Activated T-cell treated with anti-CD3 and anti-CD28 coated beads, Interleukin-2, amount 50 U/mL, for 24 hours (primary cell): Measurements from ENCODE around the gene TACC3.

ENCODE experiments used
- DNase-seq: peaks from one replicate; pipeline ENCODE4 v3.0.0-alpha.2; 2020
- H3K27ac Mint-ChIP-seq: 2 replicates; pipeline ENCODE4 v1.8.0; 2020; ENCODE audit warnings: mild to moderate bottlenecking, mixed read lengths
- H3K27me3 Mint-ChIP-seq: 2 replicates; pipeline ENCODE4 v1.8.0; 2020; ENCODE audit warnings: mixed read lengths
- H3K36me3 Mint-ChIP-seq: 2 replicates; pipeline ENCODE4 v1.8.0; 2020; ENCODE audit warnings: low read depth, mixed read lengths
- H3K4me1 Mint-ChIP-seq: 2 replicates; pipeline ENCODE4 v1.8.0; 2020; ENCODE audit warnings: low read depth, mixed read lengths
- H3K4me3 Mint-ChIP-seq: 2 replicates; pipeline ENCODE4 v1.8.0; 2020; ENCODE audit warnings: mild to moderate bottlenecking, moderate library complexity, mixed read lengths
- H3K9me3 Mint-ChIP-seq: 2 replicates; pipeline ENCODE4 v1.8.0; 2020; ENCODE audit warnings: mixed read lengths

The TACC3 gene

DNA sequence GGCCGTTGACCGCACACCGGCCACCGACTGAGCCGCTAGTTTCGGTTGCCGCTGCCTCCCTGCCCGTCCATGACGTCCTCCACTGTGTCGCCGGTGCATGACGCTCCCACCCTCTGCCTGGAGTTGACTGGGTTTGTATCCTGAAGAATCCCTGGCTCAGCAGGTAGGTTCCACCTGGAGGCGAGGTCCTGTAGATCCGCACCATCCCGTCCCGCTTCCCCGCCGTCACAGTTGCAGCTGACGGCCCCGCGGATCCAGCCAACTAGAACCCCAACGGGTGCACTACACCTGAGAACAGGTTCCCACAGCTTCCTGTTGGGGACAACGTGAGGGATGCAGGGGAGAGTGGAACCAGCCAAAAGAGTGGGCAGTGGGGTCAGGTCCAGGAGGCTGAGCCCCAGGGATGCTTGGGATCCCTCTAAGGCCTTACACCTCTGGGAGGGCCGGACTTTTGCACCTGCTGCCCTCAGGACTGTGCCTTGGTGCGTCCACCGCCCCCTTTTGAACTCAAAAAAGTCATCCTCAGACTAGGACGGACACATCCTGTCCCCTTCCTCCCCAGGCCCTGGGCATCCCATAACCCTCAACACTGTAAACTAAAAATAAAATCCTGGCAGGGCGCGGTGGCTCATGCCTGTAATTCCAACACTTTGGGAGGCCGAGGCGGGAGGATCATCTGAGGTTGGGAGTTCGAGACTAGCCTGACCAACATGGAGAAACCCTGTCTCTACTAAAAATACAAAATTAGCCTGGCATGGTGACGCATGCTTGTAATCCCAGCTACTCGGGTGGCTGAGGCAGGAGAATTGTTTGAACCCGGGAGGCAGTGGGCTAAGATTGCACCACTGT lies 8.1 kb upstream of the TACC3 start:
- peaks cover 63% of the 10 kb centered on the region for H3K4me1 Mint-ChIP-seq
- peak overlapping the region; percentile 100 for H3K4me3 Mint-ChIP-seq
- H3K9me3 Mint-ChIP-seq, result no peaks in the 10 kb centered on the region
- DNase-seq, result no peak
- peak overlapping the region; percentile 99 for H3K27ac Mint-ChIP-seq
- no peaks in the 10 kb centered on the region for H3K27me3 Mint-ChIP-seq
- H3K36me3 Mint-ChIP-seq, result peaks cover 86% of the 10 kb centered on the region

DNA sequence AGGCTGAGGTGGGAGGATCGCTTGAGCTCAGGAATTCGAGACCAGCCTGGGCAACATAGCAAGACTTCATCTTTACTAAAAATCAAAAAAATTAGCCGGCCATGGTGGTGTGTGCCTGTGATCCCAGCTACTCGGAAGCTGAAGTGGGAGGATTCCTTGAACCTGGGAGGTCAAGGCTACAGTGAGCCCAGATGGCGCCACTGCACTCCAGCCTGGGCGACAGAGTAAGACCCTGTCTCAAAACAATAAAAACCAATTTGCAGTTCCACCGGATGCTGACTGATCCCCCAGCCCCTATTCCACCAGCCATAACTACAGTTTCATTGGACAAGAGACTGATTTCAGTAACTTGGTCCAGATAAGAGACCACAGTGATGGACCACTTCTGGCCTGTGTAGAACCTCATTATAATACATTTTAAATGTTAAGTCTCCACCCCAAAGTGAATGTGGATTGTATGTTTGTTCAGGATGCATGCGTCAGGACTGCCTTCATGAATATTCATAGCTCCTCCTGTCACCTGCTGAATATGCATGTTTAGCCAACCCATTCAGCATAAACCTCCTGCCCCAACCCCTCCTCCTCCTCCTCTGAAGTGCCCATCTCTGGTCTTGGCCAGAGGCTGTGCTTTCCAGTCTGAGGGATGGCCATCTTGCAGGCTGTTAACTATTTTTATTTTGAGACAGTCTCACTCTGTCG lies 6.9 kb upstream of the TACC3 start:
- H3K4me1 Mint-ChIP-seq, result peaks cover 59% of the 10 kb centered on the region
- no peaks in the 10 kb centered on the region for H3K27me3 Mint-ChIP-seq
- peak overlapping the region; percentile 100 for H3K4me3 Mint-ChIP-seq
- H3K9me3 Mint-ChIP-seq, result no peaks in the 10 kb centered on the region
- peaks cover 86% of the 10 kb centered on the region for H3K36me3 Mint-ChIP-seq
- DNase-seq, result no peak
- H3K27ac Mint-ChIP-seq, result peak overlapping the region; percentile 99

DNA sequence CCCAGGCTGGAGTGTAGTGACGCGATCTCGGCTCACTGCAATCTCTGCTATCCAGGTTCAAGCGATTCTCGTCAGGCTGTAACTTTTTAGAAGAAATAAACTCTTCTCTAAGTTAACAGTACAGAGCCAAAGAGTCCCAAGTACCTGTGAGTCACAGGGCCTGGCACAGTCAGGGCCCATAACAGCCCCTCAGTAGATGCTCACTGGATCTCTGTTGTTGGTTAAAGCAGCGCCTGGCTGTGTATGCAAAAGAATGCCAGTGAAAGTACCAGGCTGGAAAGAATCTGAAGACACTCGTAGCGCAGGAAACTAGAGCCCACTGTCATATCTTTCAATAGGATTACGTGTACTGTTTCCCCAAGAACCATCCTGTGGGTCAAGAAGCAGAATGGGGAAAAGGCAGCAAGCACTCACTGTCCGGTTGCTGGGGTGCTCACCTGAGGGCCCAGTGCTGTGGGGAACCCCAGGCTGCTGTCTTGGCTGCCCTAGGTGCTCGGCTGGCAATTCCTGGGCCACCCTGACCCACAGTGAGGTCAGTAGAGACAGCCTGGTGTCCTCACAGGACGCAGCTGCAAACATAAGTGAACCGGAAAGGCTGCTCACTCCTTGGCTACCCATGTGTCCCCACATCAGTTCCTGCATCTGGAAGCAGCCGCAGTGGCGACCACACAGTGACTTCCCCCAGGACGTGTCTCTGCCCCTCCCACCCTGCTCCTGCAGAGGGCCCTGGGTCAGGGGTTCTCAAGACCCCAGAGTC lies 6.1 kb upstream of the TACC3 start:
- Mint-ChIP-seq H3K9me3 (no peaks in the 10 kb centered on the region), H3K36me3 (peaks cover 85% of the 10 kb centered on the region), H3K27me3 (no peaks in the 10 kb centered on the region), H3K4me3 (peak overlapping the region; percentile 100), H3K27ac (peak overlapping the region; percentile 99), H3K4me1 (peaks cover 59% of the 10 kb centered on the region)
- DNase-seq, result no peak

DNA sequence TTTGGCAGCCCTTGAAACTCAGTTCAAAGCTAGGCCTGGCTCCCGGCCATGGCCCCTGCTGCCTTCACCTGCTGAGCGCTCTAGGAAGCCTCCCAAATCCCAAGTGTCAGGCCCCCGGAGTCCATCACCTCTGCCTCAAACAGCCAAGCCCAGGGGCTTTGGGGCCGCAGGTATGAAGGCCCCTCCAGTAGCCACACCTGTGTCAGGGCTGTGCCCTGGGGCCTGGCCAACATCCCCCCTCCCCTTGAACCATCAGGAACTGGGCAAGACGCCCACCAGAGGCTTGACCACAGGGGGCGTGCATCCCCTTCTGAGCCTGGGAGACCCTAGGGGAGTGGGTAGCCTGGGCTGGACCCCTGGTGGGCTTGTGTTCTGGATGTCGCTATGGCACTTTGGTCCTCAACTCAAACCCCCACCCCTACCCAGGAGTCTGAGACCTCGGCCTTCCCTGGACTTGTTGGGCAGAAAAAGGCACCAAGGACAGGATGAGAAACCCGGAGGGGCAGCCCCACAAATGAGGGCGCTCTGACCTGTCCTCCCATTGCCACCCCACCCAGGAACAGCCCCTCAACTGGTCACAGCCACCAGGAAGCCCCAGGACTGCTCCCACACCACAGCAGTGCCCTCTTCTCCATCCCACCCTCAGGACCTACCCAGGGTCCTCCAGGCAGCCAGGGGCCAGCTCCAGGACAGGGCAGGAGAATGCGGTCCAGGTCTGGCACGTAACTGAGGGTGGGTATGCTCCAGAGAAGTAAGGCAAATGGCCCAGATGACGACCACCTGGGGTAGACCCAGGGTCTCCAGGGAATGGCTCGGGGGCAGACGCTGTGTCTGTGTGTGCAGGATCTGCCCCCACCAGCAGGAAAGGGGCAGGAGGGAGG lies 5.0 kb upstream of the TACC3 start:
- no peaks in the 10 kb centered on the region for H3K27me3 Mint-ChIP-seq
- no peaks in the 10 kb centered on the region for H3K9me3 Mint-ChIP-seq
- peak overlapping the region; percentile 100 for H3K4me3 Mint-ChIP-seq
- peaks cover 77% of the 10 kb centered on the region for H3K36me3 Mint-ChIP-seq
- H3K4me1 Mint-ChIP-seq, result peaks cover 50% of the 10 kb centered on the region
- peak overlapping the region; percentile 99 for H3K27ac Mint-ChIP-seq
- DNase-seq, result no peak

DNA sequence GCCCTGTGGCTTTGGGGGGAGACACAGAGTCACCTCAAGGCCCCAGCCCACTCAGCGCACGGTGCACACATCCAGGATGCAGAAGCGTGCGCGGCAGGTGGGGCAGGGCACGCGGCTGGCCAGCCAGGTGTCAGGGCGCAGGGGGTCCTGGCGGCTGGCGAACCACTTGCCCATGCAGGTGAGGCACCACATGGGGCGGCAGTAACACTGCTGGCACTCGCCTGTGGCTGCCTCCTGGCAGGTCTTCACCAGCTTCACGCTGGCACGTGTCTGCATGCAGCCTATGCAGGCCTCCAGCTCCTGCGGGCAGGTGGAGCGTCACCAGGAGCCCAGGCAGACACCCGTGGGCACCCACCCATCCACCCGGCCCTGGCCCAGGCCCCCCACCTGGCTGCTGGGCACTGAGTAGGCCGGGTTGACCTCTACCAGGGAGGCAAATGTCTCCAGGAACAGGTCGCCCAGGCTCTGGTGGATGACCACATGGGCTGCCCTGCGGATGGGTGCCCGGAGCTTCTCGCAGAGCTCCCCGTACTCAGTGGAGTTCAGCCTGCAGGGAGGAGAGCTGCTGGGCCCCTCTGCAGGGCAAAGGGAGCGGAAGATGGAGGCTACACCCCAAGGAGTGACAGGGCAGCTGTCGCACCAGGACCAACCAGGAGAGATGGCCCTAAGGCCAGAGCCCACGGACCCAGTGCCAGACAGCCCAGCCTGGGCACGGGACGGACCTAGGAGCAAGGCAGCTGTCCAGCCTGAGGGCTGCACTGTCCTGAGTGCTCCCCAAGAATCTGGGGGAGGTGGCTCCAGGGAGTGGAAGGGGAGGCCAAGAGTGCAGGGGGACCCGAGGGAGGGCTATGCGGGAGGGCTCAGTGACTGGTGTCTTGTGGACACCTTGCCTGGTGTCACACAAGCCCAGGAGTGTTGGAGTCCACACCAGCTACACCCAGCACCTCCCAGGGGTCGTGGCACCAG lies 3.9 kb upstream of the TACC3 start:
- Mint-ChIP-seq H3K27me3 (no peaks in the 10 kb centered on the region), H3K9me3 (no peaks in the 10 kb centered on the region), H3K36me3 (peaks cover 81% of the 10 kb centered on the region), H3K27ac (peak overlapping the region; percentile 68), H3K4me3 (peak overlapping the region; percentile 15), H3K4me1 (peaks cover 53% of the 10 kb centered on the region)
- no peak for DNase-seq

DNA sequence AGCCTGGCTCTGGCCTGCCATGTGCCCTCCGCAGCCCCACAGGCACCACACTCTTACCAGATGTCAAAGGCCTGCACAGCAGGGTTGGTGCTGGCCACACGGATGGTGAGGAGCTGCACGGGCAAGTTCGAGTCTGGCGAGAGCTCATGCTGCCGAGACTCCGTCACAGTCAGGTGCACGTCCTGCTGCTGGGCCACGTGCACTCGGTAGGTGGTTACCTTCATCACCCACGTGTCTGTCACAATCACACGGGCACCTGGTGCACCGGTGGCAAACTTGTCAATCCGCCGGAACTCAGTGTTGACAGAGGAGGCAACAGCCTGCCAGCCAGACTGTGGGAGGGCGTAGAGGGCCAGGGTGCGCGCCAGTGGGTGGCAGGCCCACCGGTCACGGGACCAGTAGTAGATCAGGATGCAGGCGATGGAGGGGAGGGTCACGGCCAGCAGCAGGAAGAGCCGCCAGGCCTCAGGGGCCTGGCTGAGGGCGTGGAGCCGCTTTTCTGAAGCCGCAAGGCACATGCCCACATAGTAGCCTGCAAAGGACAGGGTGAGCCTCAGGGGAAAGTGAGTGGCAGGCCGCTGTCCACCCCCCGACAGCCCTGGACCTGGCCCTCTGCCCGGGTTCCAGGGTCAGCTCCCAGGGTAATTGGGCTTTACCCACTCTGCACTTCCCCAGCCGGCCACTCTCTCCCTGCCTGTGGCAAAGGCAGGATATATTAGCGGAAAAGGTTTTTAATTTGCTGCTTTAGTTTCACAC lies 3.0 kb upstream of the TACC3 start:
- Mint-ChIP-seq H3K27ac (peak overlapping the region; percentile 95), H3K36me3 (peaks cover 82% of the 10 kb centered on the region), H3K4me3 (peak overlapping the region; percentile 94), H3K4me1 (peaks cover 60% of the 10 kb centered on the region), H3K27me3 (no peaks in the 10 kb centered on the region), H3K9me3 (no peaks in the 10 kb centered on the region)
- no peak for DNase-seq

DNA sequence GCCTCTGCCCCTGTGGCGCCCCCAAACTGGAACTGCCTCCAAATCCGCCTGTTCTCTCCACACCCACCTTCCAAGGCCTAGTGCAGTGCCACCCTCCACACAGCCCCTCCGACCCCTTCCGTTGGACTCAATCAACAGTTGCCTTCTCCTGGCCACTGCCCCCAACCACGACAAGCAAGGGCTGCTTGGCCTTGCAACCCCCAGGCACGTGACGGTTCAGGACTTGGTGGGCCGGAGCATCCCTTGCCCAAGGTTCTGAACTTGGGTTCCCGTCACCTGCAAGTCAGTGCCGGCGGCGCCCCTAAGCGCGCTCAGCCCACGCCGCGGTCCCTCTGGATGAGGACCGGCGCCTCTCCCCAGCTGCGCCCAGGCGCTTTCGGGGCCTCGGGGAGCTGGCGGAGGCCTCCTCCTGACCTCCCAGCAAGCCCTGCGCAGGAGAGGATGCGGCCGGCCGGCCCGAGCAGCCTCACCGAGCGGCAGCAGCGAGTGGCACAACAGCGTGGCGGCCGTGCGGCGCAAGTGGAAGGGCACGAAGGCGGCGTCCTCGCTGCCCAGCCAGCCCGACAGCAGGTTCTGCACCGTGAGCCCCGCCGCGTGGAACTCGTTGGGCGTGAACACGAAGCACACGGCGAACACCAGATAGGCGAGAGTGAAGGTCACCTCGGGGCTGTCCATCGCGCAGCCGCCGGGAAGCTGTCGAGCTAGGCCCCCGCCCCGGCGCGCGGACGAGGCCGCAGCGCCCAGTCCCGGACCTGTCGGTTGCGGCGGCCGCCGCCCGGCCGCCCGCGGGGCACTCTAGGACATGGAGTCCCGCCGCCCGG lies 948 bp upstream of the TACC3 start:
- Mint-ChIP-seq H3K9me3 (no peaks in the 10 kb centered on the region), H3K4me3 (peak overlapping the region; percentile 94), H3K36me3 (peaks cover 82% of the 10 kb centered on the region), H3K4me1 (peaks cover 63% of the 10 kb centered on the region), H3K27ac (peak overlapping the region; percentile 95), H3K27me3 (no peaks in the 10 kb centered on the region)
- peak; percentile 75 for DNase-seq

DNA sequence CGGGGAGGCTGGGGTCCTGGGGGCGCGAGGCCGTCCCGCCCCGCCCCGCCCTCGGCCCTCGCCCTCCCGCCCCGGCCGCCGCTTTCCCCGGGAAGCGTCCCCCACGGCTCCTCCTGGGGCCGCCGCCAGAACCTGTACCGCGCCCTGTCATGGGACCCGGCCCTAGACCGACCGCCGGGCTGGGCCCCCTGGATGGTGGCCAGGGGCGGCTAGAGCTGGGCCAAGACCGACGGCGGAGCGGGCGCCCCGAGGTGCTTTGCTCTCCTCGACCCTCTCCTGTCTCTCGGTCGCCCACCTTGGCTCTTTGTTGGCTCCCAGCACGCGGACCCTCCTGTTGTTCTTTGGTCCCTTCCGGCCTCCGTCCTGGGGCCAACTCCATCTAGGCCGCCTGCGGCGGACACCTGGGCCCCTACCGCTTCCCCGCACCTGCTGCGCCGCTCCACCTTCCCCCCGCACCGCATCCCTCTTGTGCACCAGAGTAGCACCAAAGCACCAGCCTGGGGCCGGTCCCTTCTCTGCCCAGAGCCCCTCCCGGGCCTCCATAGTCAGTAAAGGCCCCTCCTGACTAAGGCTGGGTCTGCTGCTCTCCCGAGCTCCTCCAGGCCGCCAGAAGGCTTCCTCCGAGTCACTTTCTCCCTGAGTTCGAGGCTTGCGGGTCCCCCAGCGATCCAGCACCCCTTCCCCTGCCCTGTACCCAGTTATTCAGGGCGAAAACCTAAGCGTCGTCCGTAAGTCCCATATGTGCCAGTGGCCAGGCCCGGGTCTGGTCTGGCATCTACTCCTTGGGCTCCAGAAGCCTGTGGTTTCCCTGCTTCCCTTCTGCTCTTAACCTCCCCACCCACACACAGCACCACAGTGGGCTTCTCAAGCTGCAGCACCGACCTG lies 587 bp downstream of the TACC3 start:
- H3K36me3 Mint-ChIP-seq, result peaks cover 82% of the 10 kb centered on the region

DNA sequence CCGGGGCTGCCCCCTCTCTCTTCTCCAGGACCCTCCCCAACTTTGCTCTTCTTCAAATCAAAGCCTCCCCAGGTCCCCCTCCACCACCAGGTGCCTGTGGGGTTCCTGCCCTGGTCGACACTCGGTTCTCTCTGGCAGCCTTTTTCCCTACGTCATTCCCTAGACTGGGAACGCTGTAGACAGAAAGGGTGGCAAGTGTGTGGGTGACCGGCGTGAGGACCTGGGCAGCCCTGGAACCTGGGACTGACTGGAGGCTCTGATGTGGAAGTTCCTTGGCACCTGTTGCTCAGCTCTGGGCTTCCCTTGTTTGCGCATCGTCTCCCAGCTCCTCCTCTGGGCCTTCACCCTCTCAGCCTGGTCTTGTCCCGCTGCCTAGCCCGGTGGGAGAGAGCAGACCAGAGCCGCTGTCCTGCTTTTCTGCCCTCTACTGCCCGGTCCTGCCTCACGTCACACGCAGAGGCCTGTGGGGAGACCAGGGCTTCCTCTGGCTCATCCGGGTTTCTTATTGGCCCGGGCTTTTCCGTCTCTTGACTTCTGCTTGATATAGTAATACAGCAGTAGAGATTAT lies 1.3 kb downstream of the TACC3 start:
- Mint-ChIP-seq H3K27ac (peak overlapping the region; percentile 98), H3K27me3 (no peaks in the 10 kb centered on the region), H3K9me3 (no peaks in the 10 kb centered on the region), H3K4me3 (peak overlapping the region; percentile 99), H3K4me1 (peaks cover 70% of the 10 kb centered on the region), H3K36me3 (peaks cover 86% of the 10 kb centered on the region)
- no peak for DNase-seq

More for the DNA sequence above, 587 bp downstream of the TACC3 start:
- DNase-seq, result no peak
- Mint-ChIP-seq H3K27me3 (no peaks in the 10 kb centered on the region), H3K9me3 (no peaks in the 10 kb centered on the region), H3K27ac (peak overlapping the region; percentile 98), H3K4me1 (peaks cover 64% of the 10 kb centered on the region), H3K4me3 (peak overlapping the region; percentile 99)

DNA sequence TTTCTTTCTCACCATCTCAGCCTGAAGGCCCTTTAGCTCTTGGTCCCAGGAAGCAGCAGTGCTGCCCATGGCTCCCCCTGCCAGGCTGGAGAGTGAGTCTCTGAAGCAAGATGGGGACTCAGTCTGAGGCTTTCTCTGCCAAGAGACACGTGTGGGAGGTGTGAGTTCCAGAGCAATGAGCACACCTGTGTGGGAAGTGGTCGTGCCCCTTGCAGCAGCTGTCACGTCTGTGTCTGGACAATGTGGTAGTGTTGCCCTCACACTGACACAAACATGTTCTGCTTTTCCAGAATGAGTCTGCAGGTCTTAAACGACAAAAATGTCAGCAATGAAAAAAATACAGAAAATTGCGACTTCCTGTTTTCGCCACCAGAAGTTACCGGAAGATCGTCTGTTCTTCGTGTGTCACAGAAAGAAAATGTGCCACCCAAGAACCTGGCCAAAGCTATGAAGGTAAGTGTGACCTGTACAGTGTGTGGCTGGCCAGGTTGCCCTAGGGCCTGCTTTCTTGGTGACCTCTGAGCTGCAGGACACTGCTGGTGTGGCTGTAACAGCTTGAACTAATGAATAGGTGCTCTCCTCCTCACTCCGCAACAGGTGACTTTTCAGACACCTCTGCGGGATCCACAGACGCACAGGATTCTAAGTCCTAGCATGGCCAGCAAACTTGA lies 1.9 kb downstream of the TACC3 start:
- Mint-ChIP-seq H3K9me3 (no peaks in the 10 kb centered on the region), H3K27me3 (no peaks in the 10 kb centered on the region), H3K27ac (peak overlapping the region; percentile 98), H3K4me3 (peak overlapping the region; percentile 99), H3K36me3 (peaks cover 86% of the 10 kb centered on the region), H3K4me1 (peaks cover 69% of the 10 kb centered on the region)
- peak; percentile 77 for DNase-seq
